K562 (cell line): ENCODE results near the gene LENG8. TPM values are rescaled to one million over a fixed set of nuclear protein-coding genes. Genes with fewer than 3 reads are reported as not detected.

Source experiments
- BRD9 ChIP-seq: fragments of 450-650 bp; IDR thresholded peaks from 2 replicates; pipeline ENCODE4 v1.6.1; 2018; ENCODE audit warnings: low read depth; ENCODE audit not compliant: partially characterized antibody
- HIVEP1 ChIP-seq: fragments of 250-450 bp; sonication (Bioruptor Pico); IDR thresholded peaks from 2 replicates; pipeline ENCODE4 v1.4.0; 2020; ENCODE audit warnings: mild to moderate bottlenecking
- MCM5 ChIP-seq: fragments of 450-650 bp; IDR thresholded peaks from 2 replicates; pipeline ENCODE4 v1.6.1; 2016; ENCODE audit warnings: low read depth
- MTA3 ChIP-seq: fragments of 450-650 bp; formaldehyde crosslinking; IDR thresholded peaks from 2 replicates; pipeline ENCODE4 v1.6.1; 2017; ENCODE audit warnings: mild to moderate bottlenecking, borderline replicate concordance
- SOX6 ChIP-seq: fragments of 450-650 bp; IDR thresholded peaks from 2 replicates; pipeline ENCODE4 v1.6.1; 2014; ENCODE audit warnings: mild to moderate bottlenecking
- SUPT5H ChIP-seq: fragments of 450-650 bp; IDR thresholded peaks from 2 replicates; pipeline ENCODE4 v1.6.1; 2016
- TCF7 ChIP-seq: sonication (generic); IDR thresholded peaks from 2 replicates; pipeline ENCODE4 v1.6.1; 2016; ENCODE audit warnings: antibody characterized with exemption, borderline replicate concordance
- TCF7L2 ChIP-seq: fragments of 150-350 bp; IDR thresholded peaks from 2 replicates; pipeline ENCODE4 v1.6.1; 2016; ENCODE audit warnings: low read depth, mild to moderate bottlenecking, low read length, moderate library complexity
- XRCC4 ChIP-seq: IDR thresholded peaks from one replicate; pipeline ENCODE4 v1.6.1; 2011; ENCODE audit not compliant: insufficient read depth, insufficient read length; ENCODE audit errors: extremely low read depth
- ZFX ChIP-seq: sonication (generic); formaldehyde crosslinking; IDR thresholded peaks from 2 replicates; pipeline ENCODE4 v1.8.0; 2022; ENCODE audit warnings: mild to moderate bottlenecking, missing genetic modification reagents, moderate library complexity
- ZNF253 ChIP-seq: fragments of 250-450 bp; sonication (Bioruptor Pico); conservative IDR thresholded peaks from 2 replicates; pipeline ENCODE4 v1.6.1; 2021; ENCODE audit warnings: mild to moderate bottlenecking
- ZNF324 ChIP-seq: fragments of 250-450 bp; sonication (Bioruptor Pico); IDR thresholded peaks from 2 replicates; pipeline ENCODE4 v1.4.0; 2020; ENCODE audit warnings: mild to moderate bottlenecking
- ZNF445 ChIP-seq: fragments of 250-450 bp; sonication (Bioruptor Pico); IDR thresholded peaks from 2 replicates; pipeline ENCODE4 v1.4.0; 2020; ENCODE audit warnings: low read depth, mild to moderate bottlenecking, moderate library complexity
- ZNF644 ChIP-seq: fragments of 200-800 bp; sonication (Bioruptor generic); IDR thresholded peaks from 2 replicates; pipeline ENCODE4 v1.6.1; 2016; ENCODE audit warnings: low read depth, missing genetic modification characterization, missing compliant biosample characterization
- ZNF75A ChIP-seq: fragments of 450-650 bp; formaldehyde crosslinking; IDR thresholded peaks from 2 replicates; pipeline ENCODE4 v1.4.0; 2020; ENCODE audit warnings: mild to moderate bottlenecking
- ZNF785 ChIP-seq: fragments of 250-450 bp; sonication (Bioruptor Pico); IDR thresholded peaks from 2 replicates; pipeline ENCODE4 v1.4.0; 2020; ENCODE audit warnings: mild to moderate bottlenecking
- polyA plus RNA-seq, 8 experiments: library from polyadenylated mRNA; depleted of rRNA in 4 of 8; stranded (reverse) in 5 of 8; unstranded in 3 of 8; fragments of >200 nt; fragmentation: Nextera tagmentation in 2 of 8; fragmentation: Illumina TruSeq in 1 of 8; extraction: Ambion mirVana in 2 of 8; extraction: Trizol in 1 of 8; gene quantifications; 2 replicates each; pipeline versions ENCODE4 v1.2.1 to v1.2.3, GENCODE V29; 2011 to 2014; ENCODE audit warnings: inconsistent platforms in 1 of 8, missing spikeins in 1 of 8
- total RNA-seq, 7 experiments: library from RNA; depleted of rRNA in 6 of 7; stranded (reverse); fragments of >200 nt in 6 of 7; fragmentation: Illumina TruSeq in 2 of 7; extraction: Trizol in 2 of 7; gene quantifications; 2 replicates each; pipeline versions ENCODE4 v1.2.1 to v1.2.3, GENCODE V29; 2011 to 2021; ENCODE audit warnings: low replicate concordance in 1 of 7
- TF ChIP-seq, protein P1 (sequence below): fragments of 450-650 bp; IDR thresholded peaks from 2 replicates; pipeline ENCODE4 v1.6.1; 2016; ENCODE audit warnings: low read depth, mild to moderate bottlenecking, moderate library complexity
- TF ChIP-seq, protein P2 (sequence below): sonication (generic); formaldehyde crosslinking; IDR thresholded peaks from 2 replicates; pipeline ENCODE4 v1.8.0; 2023; ENCODE audit warnings: mild to moderate bottlenecking, missing genetic modification reagents
- TF ChIP-seq, protein P3 (sequence below): fragments of 450-650 bp; conservative IDR thresholded peaks from 2 replicates; pipeline ENCODE4 v1.6.1; 2016; ENCODE audit warnings: missing genetic modification characterization, low read depth, mild to moderate bottlenecking, missing compliant biosample characterization, moderate library complexity
- TF ChIP-seq, protein P4 (sequence below): sonication (generic); formaldehyde crosslinking; IDR thresholded peaks from 2 replicates; pipeline ENCODE4 v1.9.0; 2022; ENCODE audit warnings: mild to moderate bottlenecking, missing genetic modification reagents
- TF ChIP-seq, protein P5 (sequence below): sonication (generic); formaldehyde crosslinking; IDR thresholded peaks from 2 replicates; pipeline ENCODE4 v1.8.1; 2022; ENCODE audit warnings: missing genetic modification reagents

LENG8 gene
- total and polyA plus RNA-seq, 9 of the 15 experiments (the other 6 are each of a cell fraction or from before 2014, with no cell fraction given) = 0.74 to 146 (median 28.1) TPM

DNA sequence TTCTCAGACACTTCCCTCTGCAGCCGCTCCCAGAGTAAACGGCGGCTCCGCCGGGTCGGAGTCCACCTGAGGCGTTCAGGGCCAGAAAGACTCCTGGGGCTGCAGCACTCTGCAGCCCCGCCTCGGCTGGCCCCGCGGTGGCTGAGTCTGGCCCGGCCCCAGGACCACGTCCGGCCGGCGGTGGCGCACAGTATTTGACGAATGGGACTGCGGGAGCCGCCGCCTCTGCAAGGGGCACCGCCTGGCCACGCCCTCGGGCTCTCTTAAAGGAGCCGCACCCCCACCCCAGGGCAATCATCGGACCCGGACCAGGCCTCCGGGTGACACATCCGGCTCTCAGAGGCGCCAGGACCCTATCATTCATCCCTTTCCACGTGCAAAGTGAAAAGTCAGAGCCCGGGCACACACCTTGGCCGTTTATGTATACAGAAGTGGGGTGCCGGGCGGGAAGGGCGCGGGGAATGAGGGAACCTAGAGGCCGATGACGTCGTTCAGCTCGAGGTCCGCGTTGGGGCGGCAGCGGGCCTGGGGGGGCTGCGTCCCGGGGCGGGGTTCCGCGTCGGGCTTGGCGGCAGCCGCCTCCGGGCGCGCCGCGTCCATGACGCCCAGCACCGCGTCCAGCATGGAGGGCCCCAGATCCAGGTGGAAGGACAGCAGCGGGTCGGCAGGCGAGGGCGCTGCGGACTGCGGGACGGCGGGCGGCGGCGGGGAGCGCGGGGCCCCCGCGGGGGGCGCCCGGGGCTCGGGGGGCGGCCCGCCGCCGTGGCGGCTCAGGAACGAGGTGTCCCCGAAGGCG is 15.8 kb downstream of the LENG8 start (continued):
- no peak for TF ChIP-seq ZNF785
- TF ChIP-seq, protein P1, sequence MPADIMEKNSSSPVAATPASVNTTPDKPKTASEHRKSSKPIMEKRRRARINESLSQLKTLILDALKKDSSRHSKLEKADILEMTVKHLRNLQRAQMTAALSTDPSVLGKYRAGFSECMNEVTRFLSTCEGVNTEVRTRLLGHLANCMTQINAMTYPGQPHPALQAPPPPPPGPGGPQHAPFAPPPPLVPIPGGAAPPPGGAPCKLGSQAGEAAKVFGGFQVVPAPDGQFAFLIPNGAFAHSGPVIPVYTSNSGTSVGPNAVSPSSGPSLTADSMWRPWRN = no peak
- TF ChIP-seq, protein P2, sequence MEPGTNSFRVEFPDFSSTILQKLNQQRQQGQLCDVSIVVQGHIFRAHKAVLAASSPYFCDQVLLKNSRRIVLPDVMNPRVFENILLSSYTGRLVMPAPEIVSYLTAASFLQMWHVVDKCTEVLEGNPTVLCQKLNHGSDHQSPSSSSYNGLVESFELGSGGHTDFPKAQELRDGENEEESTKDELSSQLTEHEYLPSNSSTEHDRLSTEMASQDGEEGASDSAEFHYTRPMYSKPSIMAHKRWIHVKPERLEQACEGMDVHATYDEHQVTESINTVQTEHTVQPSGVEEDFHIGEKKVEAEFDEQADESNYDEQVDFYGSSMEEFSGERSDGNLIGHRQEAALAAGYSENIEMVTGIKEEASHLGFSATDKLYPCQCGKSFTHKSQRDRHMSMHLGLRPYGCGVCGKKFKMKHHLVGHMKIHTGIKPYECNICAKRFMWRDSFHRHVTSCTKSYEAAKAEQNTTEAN = no peak
- TF ChIP-seq MCM5 = no peak
- TF ChIP-seq ZFX (CRISPR knock-in tag) = peak; percentile 81
- TF ChIP-seq, protein P3, sequence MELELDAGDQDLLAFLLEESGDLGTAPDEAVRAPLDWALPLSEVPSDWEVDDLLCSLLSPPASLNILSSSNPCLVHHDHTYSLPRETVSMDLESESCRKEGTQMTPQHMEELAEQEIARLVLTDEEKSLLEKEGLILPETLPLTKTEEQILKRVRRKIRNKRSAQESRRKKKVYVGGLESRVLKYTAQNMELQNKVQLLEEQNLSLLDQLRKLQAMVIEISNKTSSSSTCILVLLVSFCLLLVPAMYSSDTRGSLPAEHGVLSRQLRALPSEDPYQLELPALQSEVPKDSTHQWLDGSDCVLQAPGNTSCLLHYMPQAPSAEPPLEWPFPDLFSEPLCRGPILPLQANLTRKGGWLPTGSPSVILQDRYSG (tag) = no peak
- TF ChIP-seq TCF7L2 = no peak
- TF ChIP-seq ZNF324 = no peak
- no peak for TF ChIP-seq ZNF644 (tag)
- TF ChIP-seq, protein P4, sequence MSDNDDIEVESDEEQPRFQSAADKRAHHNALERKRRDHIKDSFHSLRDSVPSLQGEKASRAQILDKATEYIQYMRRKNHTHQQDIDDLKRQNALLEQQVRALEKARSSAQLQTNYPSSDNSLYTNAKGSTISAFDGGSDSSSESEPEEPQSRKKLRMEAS = peak; percentile 73
- TF ChIP-seq ZNF75A (CRISPR knock-in tag) = 0 out of 2 replicates have a peak, but pooled peaks have one; percentile 18
- TF ChIP-seq SUPT5H = peak; percentile 79
- peak; percentile 61; the same call in 1 of the 2 replicates for TF ChIP-seq MTA3
- TF ChIP-seq ZNF253 (CRISPR knock-in tag) = no peak
- TF ChIP-seq ZNF445 (CRISPR knock-in tag) = no peak
- TF ChIP-seq, protein P5, sequence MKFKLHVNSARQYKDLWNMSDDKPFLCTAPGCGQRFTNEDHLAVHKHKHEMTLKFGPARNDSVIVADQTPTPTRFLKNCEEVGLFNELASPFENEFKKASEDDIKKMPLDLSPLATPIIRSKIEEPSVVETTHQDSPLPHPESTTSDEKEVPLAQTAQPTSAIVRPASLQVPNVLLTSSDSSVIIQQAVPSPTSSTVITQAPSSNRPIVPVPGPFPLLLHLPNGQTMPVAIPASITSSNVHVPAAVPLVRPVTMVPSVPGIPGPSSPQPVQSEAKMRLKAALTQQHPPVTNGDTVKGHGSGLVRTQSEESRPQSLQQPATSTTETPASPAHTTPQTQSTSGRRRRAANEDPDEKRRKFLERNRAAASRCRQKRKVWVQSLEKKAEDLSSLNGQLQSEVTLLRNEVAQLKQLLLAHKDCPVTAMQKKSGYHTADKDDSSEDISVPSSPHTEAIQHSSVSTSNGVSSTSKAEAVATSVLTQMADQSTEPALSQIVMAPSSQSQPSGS (CRISPR knock-in tag) = 0 out of 2 replicates have a peak, but pooled peaks have one; percentile 29
- no peak for TF ChIP-seq TCF7
- no peak for TF ChIP-seq SOX6
- no peak for TF ChIP-seq XRCC4
- TF ChIP-seq BRD9 = no peak
- no peak for TF ChIP-seq HIVEP1 (CRISPR knock-in tag)
